Mesendoderm (in vitro differentiated cells): ENCODE data around the gene MICALL2.

Source experiments
- DNase-seq: peaks from one replicate; pipeline ENCODE4 v3.0.0; 2013
- H2AK5ac ChIP-seq: 2 replicates; pipeline ENCODE4 v1.6.1; 2013; ENCODE audit warnings: low read length, inconsistent platforms
- H2BK120ac ChIP-seq: 2 replicates; pipeline ENCODE4 v1.6.1; 2013; ENCODE audit warnings: low read depth, mild to moderate bottlenecking, low read length, moderate library complexity, mixed read lengths
- H2BK15ac ChIP-seq: replicated peaks from 2 replicates; pipeline ENCODE4 v1.6.1; 2013; ENCODE audit warnings: low read depth, mild to moderate bottlenecking, moderate library complexity
- H2BK5ac ChIP-seq: 2 replicates; pipeline ENCODE4 v1.6.1; 2013; ENCODE audit warnings: low read length, inconsistent platforms
- H3K18ac ChIP-seq: 2 replicates; pipeline ENCODE4 v1.6.1; 2013; ENCODE audit warnings: mild to moderate bottlenecking, low read length, mixed read lengths
- H3K23ac ChIP-seq: one replicate; pipeline ENCODE4 v1.6.1; 2013; ENCODE audit warnings: low read length
- H3K27ac ChIP-seq: 2 replicates; pipeline ENCODE4 v1.5.1; 2013; ENCODE audit warnings: low read depth, mild to moderate bottlenecking, inconsistent platforms, low read length, moderate library complexity
- H3K27me3 ChIP-seq: 2 replicates; pipeline ENCODE4 v1.6.1; 2013; ENCODE audit warnings: low read length, control low read depth, mild to moderate bottlenecking, inconsistent platforms; ENCODE audit not compliant: insufficient read depth, poor library complexity
- H3K36me3 ChIP-seq: 2 replicates; pipeline ENCODE4 v1.6.1; 2013; ENCODE audit warnings: low read length, inconsistent platforms; ENCODE audit not compliant: control insufficient read depth, insufficient read depth
- H3K4ac ChIP-seq: one replicate; pipeline ENCODE4 v1.6.1; 2013; ENCODE audit warnings: low read depth, mild to moderate bottlenecking, low read length, moderate library complexity
- H3K4me1 ChIP-seq: 2 replicates; pipeline ENCODE4 v1.6.1; 2013; ENCODE audit warnings: low read depth, low read length, inconsistent platforms; ENCODE audit not compliant: control insufficient read depth
- H3K4me2 ChIP-seq: 2 replicates; pipeline ENCODE4 v1.6.1; 2013; ENCODE audit warnings: low read length
- H3K4me3 ChIP-seq: 2 replicates; pipeline ENCODE4 v1.5.1; 2013; ENCODE audit warnings: mild to moderate bottlenecking, low read length
- H3K56ac ChIP-seq: one replicate; pipeline ENCODE4 v1.6.1; 2013; ENCODE audit warnings: low read length
- H3K79me1 ChIP-seq: 2 replicates; pipeline ENCODE4 v1.6.1; 2013; ENCODE audit warnings: low read length, inconsistent platforms
- H3K79me2 ChIP-seq: 2 replicates; pipeline ENCODE4 v1.6.1; 2013; ENCODE audit warnings: mild to moderate bottlenecking, low read length; ENCODE audit not compliant: control insufficient read depth, insufficient read depth
- H3K9ac ChIP-seq: 2 replicates; pipeline ENCODE4 v1.6.1; 2013; ENCODE audit warnings: low read length, inconsistent platforms
- H4K5ac ChIP-seq: one replicate; pipeline ENCODE4 v1.6.1; 2013; ENCODE audit warnings: low read length
- H4K8ac ChIP-seq: one replicate; pipeline ENCODE4 v1.6.1; 2013; ENCODE audit warnings: low read depth, mild to moderate bottlenecking, control low read depth, low read length, moderate library complexity
- WGBS: extraction: QIAGEN DNeasy Blood & Tissue Kit; methylation state at CpG from one replicate; pipeline ENCODE4 v1.1.7; 2013; ENCODE audit warnings: low lambda C conversion rate, missing lambda C conversion rate; ENCODE audit not compliant: insufficient coverage; ENCODE audit errors: extremely low coverage; 5-methylcytosine and 5-hydroxymethylcytosine counted together

Gene MICALL2

GRCh38 chr7:1493571-1493970, 34.3 kb upstream of the MICALL2 start:
- no CpG with 5 or more reads among the region's 26 CpGs for WGBS
- H3K79me1 ChIP-seq: no peaks in the 10 kb centered on the region
- no peak overlapping the region for H3K4ac ChIP-seq
- H3K4me3 ChIP-seq: no peak overlapping the region
- H3K36me3 ChIP-seq: peaks cover 5% of the 10 kb centered on the region
- no peak overlapping the region for H4K5ac ChIP-seq
- no peaks in the 10 kb centered on the region for H3K4me1 ChIP-seq
- H3K27ac ChIP-seq: no peak overlapping the region
- no peak overlapping the region for H3K56ac ChIP-seq
- no peaks in the 10 kb centered on the region for H3K79me2 ChIP-seq
- H4K8ac ChIP-seq: no peak overlapping the region
- no peak overlapping the region for H3K9ac ChIP-seq
- no peaks in the 10 kb centered on the region for H3K27me3 ChIP-seq
- no peak overlapping the region for H2BK120ac ChIP-seq
- no peak overlapping the region for H3K23ac ChIP-seq
- no peak for DNase-seq
- H2BK15ac ChIP-seq: no peak overlapping the region
- H2AK5ac ChIP-seq: no peak overlapping the region
- H3K18ac ChIP-seq: no peak overlapping the region
- no peak overlapping the region for H3K4me2 ChIP-seq
- H2BK5ac ChIP-seq: no peak overlapping the region

- no peak overlapping the region for H3K4me3 ChIP-seq
- no peak overlapping the region for H4K5ac ChIP-seq
- H2BK120ac ChIP-seq: no peak overlapping the region
- H3K79me1 ChIP-seq: no peaks in the 10 kb centered on the region
- no peak overlapping the region for H2BK15ac ChIP-seq
- no peak overlapping the region for H4K8ac ChIP-seq
- no peak overlapping the region for H3K9ac ChIP-seq
- no peak overlapping the region for H3K18ac ChIP-seq
- H2AK5ac ChIP-seq: no peak overlapping the region
- H3K56ac ChIP-seq: no peak overlapping the region
- H3K4ac ChIP-seq: no peak overlapping the region
- H3K4me1 ChIP-seq: no peaks in the 10 kb centered on the region
- H3K36me3 ChIP-seq: peaks cover 5% of the 10 kb centered on the region
- no peak overlapping the region for H3K27ac ChIP-seq
- no peak for DNase-seq
- no peak overlapping the region for H2BK5ac ChIP-seq
- WGBS: no CpG with 5 or more reads among the region's 20 CpGs
- H3K4me2 ChIP-seq: no peak overlapping the region
- no peak overlapping the region for H3K23ac ChIP-seq
- H3K27me3 ChIP-seq: no peaks in the 10 kb centered on the region
- H3K79me2 ChIP-seq: no peaks in the 10 kb centered on the region
Observed at GRCh38 chr7:1493129-1493528, 33.9 kb upstream of the MICALL2 start.

GRCh38 chr7:1492640-1493039, 33.4 kb upstream of the MICALL2 start:
- WGBS: no CpG with 5 or more reads among the region's 33 CpGs

DNA sequence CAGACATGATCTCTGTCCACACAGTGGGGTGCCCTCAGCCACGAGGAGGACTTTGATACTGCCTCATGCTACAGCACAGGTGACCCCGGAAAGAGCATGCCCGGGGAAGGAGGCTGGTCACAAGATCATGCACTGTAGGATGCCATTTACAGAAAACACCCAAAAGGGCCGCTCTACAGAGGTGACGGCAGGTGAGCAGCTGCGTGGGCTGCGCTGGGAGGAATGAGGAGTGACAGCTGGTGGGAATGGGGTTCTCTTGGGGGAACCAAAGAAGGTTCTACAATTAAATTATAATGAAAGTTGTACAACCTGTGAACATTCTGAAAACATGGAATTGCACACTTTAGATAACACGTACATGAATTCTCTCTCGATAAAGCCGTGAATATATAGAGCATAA, 33.0 kb upstream of the MICALL2 start:
- Histone ChIP-seq H4K8ac (no peak overlapping the region), H3K4me3 (no peak overlapping the region), H3K79me2 (no peaks in the 10 kb centered on the region), H3K18ac (no peak overlapping the region), H3K27ac (no peak overlapping the region), H3K27me3 (no peaks in the 10 kb centered on the region), H2BK120ac (no peak overlapping the region), H4K5ac (no peak overlapping the region), H3K9ac (no peak overlapping the region), H3K79me1 (no peaks in the 10 kb centered on the region), H2AK5ac (no peak overlapping the region), H2BK15ac (no peak overlapping the region), H3K36me3 (peaks cover 5% of the 10 kb centered on the region), H3K4me2 (no peak overlapping the region), H3K56ac (no peak overlapping the region), H2BK5ac (no peak overlapping the region), H3K4me1 (no peaks in the 10 kb centered on the region), H3K23ac (no peak overlapping the region), H3K4ac (no peak overlapping the region)
- WGBS: no CpG with 5 or more reads among the region's 10 CpGs
- DNase-seq: no peak

More at GRCh38 chr7:1492640-1493039, 33.4 kb upstream of the MICALL2 start:
- no peaks in the 10 kb centered on the region for H3K4me1 ChIP-seq
- no peak overlapping the region for H2BK5ac ChIP-seq
- no peak overlapping the region for H3K4me2 ChIP-seq
- H3K9ac ChIP-seq: no peak overlapping the region
- H2BK15ac ChIP-seq: no peak overlapping the region
- no peak overlapping the region for H2AK5ac ChIP-seq
- H4K8ac ChIP-seq: no peak overlapping the region
- H3K36me3 ChIP-seq: peaks cover 5% of the 10 kb centered on the region
- H3K27me3 ChIP-seq: no peaks in the 10 kb centered on the region
- no peak overlapping the region for H3K23ac ChIP-seq
- H3K4me3 ChIP-seq: no peak overlapping the region
- no peaks in the 10 kb centered on the region for H3K79me1 ChIP-seq
- no peak overlapping the region for H4K5ac ChIP-seq
- no peak overlapping the region for H3K27ac ChIP-seq
- DNase-seq: no peak
- H3K56ac ChIP-seq: no peak overlapping the region
- no peak overlapping the region for H3K4ac ChIP-seq
- H3K79me2 ChIP-seq: no peaks in the 10 kb centered on the region
- no peak overlapping the region for H3K18ac ChIP-seq
- no peak overlapping the region for H2BK120ac ChIP-seq

DNA sequence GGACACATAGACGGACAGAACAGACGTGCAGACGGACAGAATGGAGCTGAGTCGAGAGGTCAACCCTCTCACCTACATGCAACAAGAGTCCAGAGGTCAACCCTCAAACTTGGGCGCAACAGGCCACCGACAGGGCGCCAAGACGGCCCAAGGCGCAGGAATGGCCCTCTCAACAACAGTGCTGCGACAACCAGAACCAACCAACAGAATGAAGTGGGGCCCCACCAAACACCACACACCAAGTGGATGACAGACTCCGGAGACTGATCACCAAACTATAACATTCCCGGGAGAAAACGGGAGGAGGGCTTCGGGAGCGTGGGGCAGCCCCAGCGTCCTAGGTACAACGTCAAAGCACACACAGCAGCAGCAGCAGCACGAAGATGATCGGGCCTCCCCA, 31.6 kb upstream of the MICALL2 start:
- H3K9ac ChIP-seq: no peak overlapping the region
- H3K56ac ChIP-seq: no peak overlapping the region
- DNase-seq: no peak
- no peak overlapping the region for H2AK5ac ChIP-seq
- H4K5ac ChIP-seq: no peak overlapping the region
- no peaks in the 10 kb centered on the region for H3K4me1 ChIP-seq
- H3K4me3 ChIP-seq: no peak overlapping the region
- H3K27me3 ChIP-seq: no peaks in the 10 kb centered on the region
- no peaks in the 10 kb centered on the region for H3K79me1 ChIP-seq
- H2BK5ac ChIP-seq: no peak overlapping the region
- H3K4ac ChIP-seq: no peak overlapping the region
- no peaks in the 10 kb centered on the region for H3K79me2 ChIP-seq
- WGBS: no CpG with 5 or more reads among the region's 19 CpGs
- H2BK15ac ChIP-seq: no peak overlapping the region
- no peak overlapping the region for H3K23ac ChIP-seq
- H4K8ac ChIP-seq: no peak overlapping the region
- H2BK120ac ChIP-seq: no peak overlapping the region
- H3K27ac ChIP-seq: no peak overlapping the region
- no peak overlapping the region for H3K18ac ChIP-seq
- H3K4me2 ChIP-seq: no peak overlapping the region
- H3K36me3 ChIP-seq: peaks cover 5% of the 10 kb centered on the region

GRCh38 chr7:1489336-1489735, 30.1 kb upstream of the MICALL2 start:
- H3K27ac ChIP-seq: no peak overlapping the region
- H3K36me3 ChIP-seq: peaks cover 5% of the 10 kb centered on the region
- DNase-seq: no peak

More at GRCh38 chr7:1489336-1489735, 30.1 kb upstream of the MICALL2 start:
- Histone ChIP-seq H2BK120ac (no peak overlapping the region), H3K56ac (no peak overlapping the region), H3K4me1 (no peaks in the 10 kb centered on the region), H3K27me3 (no peaks in the 10 kb centered on the region), H2BK5ac (no peak overlapping the region), H3K4me2 (no peak overlapping the region), H3K9ac (no peak overlapping the region), H3K4ac (no peak overlapping the region), H3K79me1 (no peaks in the 10 kb centered on the region), H2AK5ac (no peak overlapping the region), H3K4me3 (no peak overlapping the region), H4K5ac (no peak overlapping the region), H3K79me2 (no peaks in the 10 kb centered on the region), H2BK15ac (no peak overlapping the region), H3K18ac (no peak overlapping the region), H4K8ac (no peak overlapping the region), H3K23ac (no peak overlapping the region)
- WGBS: no CpG with 5 or more reads among the region's 18 CpGs
